ENCODE data around the gene ARFRP1. TPM values are rescaled to one million over a fixed set of nuclear protein-coding genes. Genes with fewer than 3 reads are reported as not detected.

Gene ARFRP1
- total RNA-seq, 2 experiments from 2014 or later, result 53.3 to 82.1 TPM

DNA sequence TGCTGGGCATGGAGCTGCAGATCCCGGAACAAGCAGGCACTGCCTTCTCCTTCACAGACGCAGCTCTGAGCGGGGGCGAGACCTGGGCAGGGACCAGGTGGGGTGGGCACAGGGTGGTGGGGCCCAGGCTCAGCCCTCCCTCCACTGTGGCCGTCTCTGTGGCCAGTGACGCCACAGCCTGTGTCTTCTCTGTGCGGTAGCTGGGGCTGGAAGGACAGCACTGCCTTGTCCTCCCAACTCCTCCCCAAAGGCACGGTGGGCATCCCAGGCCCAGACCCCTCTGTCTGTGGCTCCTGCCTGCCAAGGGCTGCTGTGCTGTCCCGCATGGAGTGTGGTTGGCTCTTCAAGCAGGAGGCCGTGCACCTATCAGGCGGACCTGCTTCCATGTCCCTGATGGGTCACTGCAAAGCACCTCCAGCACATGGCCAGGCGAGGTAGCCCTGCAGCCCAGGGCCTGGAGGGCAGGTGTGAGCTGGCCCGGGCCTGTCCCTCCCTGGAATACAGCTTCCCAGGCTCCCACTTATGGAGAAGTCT is 26.1 kb downstream of the ARFRP1 start:
- DNase-seq (ENCODE audit: low spot score), result no peak
- Histone ChIP-seq H4K20me1 (ENCODE audit: insufficient read depth, low read length) (no peaks in the 10 kb centered on the region), H2AFZ (ENCODE audit: low read length) (no peak overlapping the region), H3K9me2 (ENCODE audit: insufficient read depth, low read length) (no peaks in the 10 kb centered on the region), H3K4me1 (ENCODE audit: insufficient read depth, low read length, poor library complexity, severe bottlenecking) (no peaks in the 10 kb centered on the region), H3K27ac (ENCODE audit: low read depth, low read length, poor library complexity, severe bottlenecking) (no peak overlapping the region), H3K9me3 (ENCODE audit: low read length) (no peaks in the 10 kb centered on the region), H3K4me2 (ENCODE audit: low read length) (no peak overlapping the region), H3K4me3 (ENCODE audit: low read depth, low read length, poor library complexity, severe bottlenecking) (no peak overlapping the region), H3K79me2 (ENCODE audit: insufficient read depth, low read depth, low read length) (no peaks in the 10 kb centered on the region), H3K36me3 (ENCODE audit: insufficient read depth, low read length) (peaks cover 24% of the 10 kb centered on the region; the same call in 1 of the 2 replicates)
- ChIA-PET POLR2A (no interaction called here), CTCF (ENCODE audit: unreplicated experiment) (no interaction called here)
- BruUV-seq (replicated peaks), result no TSS peak
- TF ChIP-seq EZH2phosphoT487 (IDR thresholded peaks at IDR 0.05; ENCODE audit: borderline replicate concordance, low read depth, low read length), result no peak
- TF ChIP-seq, protein P1, sequence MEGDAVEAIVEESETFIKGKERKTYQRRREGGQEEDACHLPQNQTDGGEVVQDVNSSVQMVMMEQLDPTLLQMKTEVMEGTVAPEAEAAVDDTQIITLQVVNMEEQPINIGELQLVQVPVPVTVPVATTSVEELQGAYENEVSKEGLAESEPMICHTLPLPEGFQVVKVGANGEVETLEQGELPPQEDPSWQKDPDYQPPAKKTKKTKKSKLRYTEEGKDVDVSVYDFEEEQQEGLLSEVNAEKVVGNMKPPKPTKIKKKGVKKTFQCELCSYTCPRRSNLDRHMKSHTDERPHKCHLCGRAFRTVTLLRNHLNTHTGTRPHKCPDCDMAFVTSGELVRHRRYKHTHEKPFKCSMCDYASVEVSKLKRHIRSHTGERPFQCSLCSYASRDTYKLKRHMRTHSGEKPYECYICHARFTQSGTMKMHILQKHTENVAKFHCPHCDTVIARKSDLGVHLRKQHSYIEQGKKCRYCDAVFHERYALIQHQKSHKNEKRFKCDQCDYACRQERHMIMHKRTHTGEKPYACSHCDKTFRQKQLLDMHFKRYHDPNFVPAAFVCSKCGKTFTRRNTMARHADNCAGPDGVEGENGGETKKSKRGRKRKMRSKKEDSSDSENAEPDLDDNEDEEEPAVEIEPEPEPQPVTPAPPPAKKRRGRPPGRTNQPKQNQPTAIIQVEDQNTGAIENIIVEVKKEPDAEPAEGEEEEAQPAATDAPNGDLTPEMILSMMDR (conservative IDR thresholded peaks at IDR 0.05; ENCODE audit: low read length), result no peak
- intact Hi-C loops (cut with micrococcal nuclease; ENCODE audit: unreplicated experiment), result no loop called here

DNA sequence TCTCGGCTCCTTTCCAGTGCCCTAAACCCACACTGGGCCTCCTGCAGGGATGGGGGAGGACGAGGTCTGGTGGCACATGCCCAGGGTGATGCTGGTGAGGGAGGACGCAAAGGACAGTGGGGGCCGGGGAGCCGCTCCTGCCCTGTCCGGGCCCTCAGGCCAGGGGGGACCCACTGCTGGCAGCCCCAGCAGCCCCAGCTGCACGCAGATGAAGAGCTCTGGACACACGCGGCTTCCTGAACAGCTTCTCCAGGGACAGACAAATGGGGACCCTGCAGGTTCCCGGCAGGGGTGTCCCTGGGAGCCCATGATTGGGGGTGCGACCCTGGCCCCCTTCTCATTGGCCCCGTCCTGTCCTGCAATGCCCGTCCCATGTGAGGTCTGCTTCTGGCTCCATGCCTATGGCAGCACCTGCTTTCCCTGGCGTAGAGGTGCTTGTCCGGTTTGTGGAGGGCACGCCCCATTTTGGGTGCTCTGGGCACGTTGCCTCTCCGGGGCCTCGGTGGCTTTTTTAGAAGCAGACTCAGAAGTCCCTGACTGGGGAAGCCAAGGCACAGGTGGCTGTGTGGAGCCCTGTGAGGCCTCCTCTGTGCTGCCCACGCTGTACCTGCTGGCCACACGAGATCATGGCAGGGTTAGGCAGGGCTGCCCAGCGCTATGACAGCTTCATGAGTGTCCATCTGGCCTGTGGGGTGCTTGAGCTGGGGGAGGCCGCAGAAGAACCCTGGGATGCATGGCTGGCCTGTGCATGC is 26.7 kb downstream of the ARFRP1 start:
- ChIA-PET POLR2A (no interaction called here), CTCF (ENCODE audit: unreplicated experiment) (no interaction called here)
- DNase-seq (ENCODE audit: low spot score), result no peak
- no peaks in the 10 kb centered on the region for H3K4me1 ChIP-seq (ENCODE audit: insufficient read depth, low read length, poor library complexity, severe bottlenecking)
- peaks cover 29% of the 10 kb centered on the region for H3K36me3 ChIP-seq (ENCODE audit: insufficient read depth, low read length)
- no peak overlapping the region for H3K4me2 ChIP-seq (ENCODE audit: low read length)
- no peak overlapping the region for H3K4me3 ChIP-seq (ENCODE audit: low read depth, low read length, poor library complexity, severe bottlenecking)
- no peak overlapping the region for H3K27ac ChIP-seq (ENCODE audit: low read depth, low read length, poor library complexity, severe bottlenecking)
- no peak overlapping the region for H2AFZ ChIP-seq (ENCODE audit: low read length)
- H4K20me1 ChIP-seq (ENCODE audit: insufficient read depth, low read length), result no peaks in the 10 kb centered on the region
- intact Hi-C loops (cut with micrococcal nuclease; ENCODE audit: unreplicated experiment), result no loop called here
- H3K9me2 ChIP-seq (ENCODE audit: insufficient read depth, low read length), result no peaks in the 10 kb centered on the region
- no peaks in the 10 kb centered on the region for H3K79me2 ChIP-seq (ENCODE audit: insufficient read depth, low read depth, low read length)
- H3K9me3 ChIP-seq (ENCODE audit: low read length), result no peaks in the 10 kb centered on the region
- no TSS peak for BruUV-seq (replicated peaks)
- TF ChIP-seq, protein P1 (conservative IDR thresholded peaks at IDR 0.05; ENCODE audit: low read length), result no peak
- no peak for TF ChIP-seq EZH2phosphoT487 (IDR thresholded peaks at IDR 0.05; ENCODE audit: borderline replicate concordance, low read depth, low read length)

DNA sequence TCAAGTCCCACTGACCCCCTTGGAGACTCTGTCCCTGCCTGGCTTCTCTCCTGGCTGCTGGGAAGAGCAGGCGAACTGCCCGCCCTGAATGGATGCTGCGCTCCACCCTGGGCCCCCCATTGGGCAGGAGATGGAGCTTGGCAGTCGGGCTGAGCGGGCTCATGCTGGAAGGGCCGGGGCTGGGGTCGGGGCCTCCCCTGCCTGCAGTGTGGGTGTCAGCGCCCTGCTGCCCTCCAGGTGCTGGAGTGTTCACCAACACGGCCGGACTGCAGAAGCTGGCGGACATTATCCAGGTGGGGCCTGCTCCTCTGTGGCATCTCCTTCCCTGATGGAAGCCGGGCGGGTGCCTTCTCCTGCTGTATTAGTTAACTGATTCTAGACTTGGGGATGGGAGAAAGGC is 27.3 kb downstream of the ARFRP1 start:
- Histone ChIP-seq H3K79me2 (ENCODE audit: insufficient read depth, low read depth, low read length) (no peaks in the 10 kb centered on the region), H3K9me3 (ENCODE audit: low read length) (no peaks in the 10 kb centered on the region), H4K20me1 (ENCODE audit: insufficient read depth, low read length) (no peaks in the 10 kb centered on the region), H3K4me2 (ENCODE audit: low read length) (no peak overlapping the region), H3K4me3 (ENCODE audit: low read depth, low read length, poor library complexity, severe bottlenecking) (no peak overlapping the region), H2AFZ (ENCODE audit: low read length) (no peak overlapping the region), H3K4me1 (ENCODE audit: insufficient read depth, low read length, poor library complexity, severe bottlenecking) (no peaks in the 10 kb centered on the region), H3K9me2 (ENCODE audit: insufficient read depth, low read length) (no peaks in the 10 kb centered on the region), H3K36me3 (ENCODE audit: insufficient read depth, low read length) (peaks cover 34% of the 10 kb centered on the region), H3K27ac (ENCODE audit: low read depth, low read length, poor library complexity, severe bottlenecking) (no peak overlapping the region)
- no peak for TF ChIP-seq EZH2phosphoT487 (IDR thresholded peaks at IDR 0.05; ENCODE audit: borderline replicate concordance, low read depth, low read length)
- TF ChIP-seq, protein P1 (conservative IDR thresholded peaks at IDR 0.05; ENCODE audit: low read length), result no peak
- POLR2A ChIA-PET, result no interaction called here
- intact Hi-C loops (cut with micrococcal nuclease; ENCODE audit: unreplicated experiment), result no loop called here
- BruUV-seq (replicated peaks), result no TSS peak
- DNase-seq (ENCODE audit: low spot score), result no peak
- CTCF ChIA-PET (ENCODE audit: unreplicated experiment), result no interaction called here
